GM12878 (cell line): ENCODE results near the gene LCLAT1. TPM values are rescaled to one million over a fixed set of nuclear protein-coding genes. Genes with fewer than 3 reads are reported as not detected.

ENCODE experiments used
- ATAC-seq: fragments of 200-7000 bp; cut with Tn5 transposase; 3 replicates; pipeline ENCODE4 v1.9.1; 2020; ENCODE audit warnings: mild to moderate bottlenecking, moderate library complexity
- BruUV-seq: library from RNA; stranded (reverse); fragments of 400-500 nt; replicated peaks from 2 replicates; lab custom pipeline; 2021; lab: Mats Ljungman, UMichigan
- CTCF ChIA-PET: fragments of 300-600 bp; sonication (Branson Sonifier 250); formaldehyde crosslinking; extraction: SDS; loops from one replicate; lab custom pipeline; 2021; ENCODE audit warnings: inconsistent platforms; lab: Yijun Ruan, JAX
- POLR2A ChIA-PET: fragments of 350-600 bp; formaldehyde crosslinking; extraction: SDS; loops from one replicate; lab custom pipeline; 2021; ENCODE audit warnings: inconsistent platforms; lab: Charles Lee
- RAD21 ChIA-PET: fragments of 300-600 bp; sonication (Branson Sonifier 250); formaldehyde crosslinking; loops from one replicate; lab custom pipeline; 2023; ENCODE audit warnings: antibody characterized with exemption; ENCODE audit not compliant: unreplicated experiment; lab: Charles Lee
- SMC1A ChIA-PET: fragments of 300-600 bp; sonication (Branson Sonifier 250); formaldehyde crosslinking; loops from one replicate; lab custom pipeline; 2023; ENCODE audit not compliant: unreplicated experiment, uncharacterized antibody; lab: Charles Lee
- DNase-seq: peaks from one replicate; pipeline ENCODE4 v3.0.0-alpha.2; 2011; ENCODE audit warnings: low read depth, low spot score
- FAIRE-seq: peaks from 3 replicates; lab custom pipeline; 2011; peaks lifted over from hg19 to GRCh38; lab: Jason Lieb, UNC
- H2AFZ ChIP-seq: 2 replicates; pipeline ENCODE4 v1.6.0; 2011; ENCODE audit warnings: low read depth, low read length, control low read depth; ENCODE audit not compliant: control insufficient read depth
- H3K27ac ChIP-seq: 2 replicates; pipeline ENCODE4 v1.5.1; 2011; ENCODE audit warnings: control low read depth; ENCODE audit not compliant: control insufficient read depth, insufficient read depth
- H3K27me3 ChIP-seq, 2 experiments: replicated peaks in 1 of 2; 2 replicates each; pipeline versions ENCODE4 v1.6.0 to v1.6.1; 2011; ENCODE audit warnings: low read length in 1 of 2; ENCODE audit not compliant: control insufficient read depth in 2 of 2, insufficient read depth in 2 of 2
- H3K36me3 ChIP-seq, 2 experiments: 2 replicates each; pipeline ENCODE4 v1.5.1; 2011; ENCODE audit warnings: low read length in 1 of 2; ENCODE audit not compliant: control insufficient read depth in 2 of 2, insufficient read depth in 2 of 2
- H3K4me1 ChIP-seq: 2 replicates; pipeline ENCODE4 v1.6.1; 2011; ENCODE audit warnings: mild to moderate bottlenecking, low read length, moderate library complexity, mixed read lengths; ENCODE audit not compliant: control insufficient read depth, insufficient read depth
- H3K4me2 ChIP-seq: 2 replicates; pipeline ENCODE4 v1.6.0; 2011; ENCODE audit warnings: control low read depth; ENCODE audit not compliant: control insufficient read depth, insufficient read depth
- H3K4me3 ChIP-seq: fragments of 200-600 bp; sonication (generic); 2 replicates; pipeline ENCODE4 v1.5.1; 2016
- H3K79me2 ChIP-seq: 2 replicates; pipeline ENCODE4 v1.6.0; 2011; ENCODE audit warnings: low read length; ENCODE audit not compliant: control insufficient read depth, insufficient read depth
- H3K9ac ChIP-seq: 2 replicates; pipeline ENCODE4 v1.8.0; 2011; ENCODE audit warnings: low read length, control low read depth, mixed read lengths; ENCODE audit not compliant: control insufficient read depth, insufficient read depth
- H3K9me3 ChIP-seq: replicated peaks from 3 replicates; pipeline ENCODE4 v1.5.1; 2011; ENCODE audit warnings: mild to moderate bottlenecking, low read length; ENCODE audit not compliant: control insufficient read depth, insufficient read depth
- H4K20me1 ChIP-seq: 2 replicates; pipeline ENCODE4 v1.6.0; 2011; ENCODE audit not compliant: control insufficient read depth, insufficient read depth
- ASH2L ChIP-seq: fragments of 300-600, 200-600 bp; sonication (generic); IDR thresholded peaks from 2 replicates; pipeline ENCODE4 v1.6.1; 2017; ENCODE audit warnings: low read depth, mild to moderate bottlenecking, borderline replicate concordance
- BCL11A ChIP-seq: IDR thresholded peaks from 2 replicates; pipeline ENCODE4 v1.6.1; 2011; ENCODE audit warnings: low read depth, low read length
- CEBPB ChIP-seq, 2 experiments: fragments of 150-350 bp in 1 of 2; IDR thresholded peaks; 2 replicates each; pipeline ENCODE4 v1.6.1; 2012 to 2014; ENCODE audit warnings: low read depth in 2 of 2, low read length in 2 of 2, borderline replicate concordance in 1 of 2, inconsistent platforms in 1 of 2
- ETV6 ChIP-seq, 2 experiments: fragments of 450-650 bp in 1 of 2; IDR thresholded peaks in 1 of 2; conservative IDR thresholded peaks in 1 of 2; 2 replicates each; pipeline ENCODE4 v1.6.1; 2014; ENCODE audit warnings: antibody characterized with exemption in 1 of 2, borderline replicate concordance in 1 of 2, low read depth in 1 of 2, mild to moderate bottlenecking in 1 of 2, moderate library complexity in 1 of 2
- FOXK2 ChIP-seq: fragments of 450-650 bp; IDR thresholded peaks from 2 replicates; pipeline ENCODE4 v1.6.1; 2017; ENCODE audit warnings: mild to moderate bottlenecking, moderate library complexity
- IKZF1 ChIP-seq: fragments of 450-650 bp; conservative IDR thresholded peaks from 2 replicates; pipeline ENCODE4 v1.6.1; 2017; ENCODE audit warnings: antibody characterized with exemption, mild to moderate bottlenecking
- LARP7 ChIP-seq: fragments of 450-650 bp; IDR thresholded peaks from 2 replicates; pipeline ENCODE4 v1.6.1; 2017; ENCODE audit warnings: mild to moderate bottlenecking
- PAX8 ChIP-seq: fragments of 450-650 bp; IDR thresholded peaks from 2 replicates; pipeline ENCODE4 v1.6.1; 2017; ENCODE audit warnings: mild to moderate bottlenecking, moderate library complexity
- RAD21 ChIP-seq: IDR thresholded peaks from 2 replicates; pipeline ENCODE4 v1.6.1; 2011; ENCODE audit warnings: mild to moderate bottlenecking, low read depth, low read length, moderate library complexity; ENCODE audit not compliant: insufficient read depth
- RAD51 ChIP-seq: fragments of 450-650 bp; IDR thresholded peaks from 2 replicates; pipeline ENCODE4 v1.6.1; 2016; ENCODE audit warnings: moderate library complexity, mild to moderate bottlenecking, inconsistent platforms
- RELB ChIP-seq: fragments of 450-650 bp; IDR thresholded peaks from 2 replicates; pipeline ENCODE4 v1.6.1; 2017; ENCODE audit warnings: low read depth, mild to moderate bottlenecking, moderate library complexity
- RUNX3 ChIP-seq: IDR thresholded peaks from 2 replicates; pipeline ENCODE4 v1.6.1; 2012; ENCODE audit warnings: low read length, inconsistent platforms
- SMAD5 ChIP-seq: IDR thresholded peaks from 2 replicates; pipeline ENCODE4 v1.6.1; 2016; ENCODE audit warnings: antibody characterized with exemption, low read depth
- SP1 ChIP-seq: IDR thresholded peaks from one replicate; pipeline ENCODE4 v1.6.1; 2011; ENCODE audit warnings: low read depth, low read length
- SREBF2 ChIP-seq: IDR thresholded peaks from 2 replicates; pipeline ENCODE4 v1.6.1; 2012; ENCODE audit warnings: mild to moderate bottlenecking, low read length
- TAF1 ChIP-seq: IDR thresholded peaks from 2 replicates; pipeline ENCODE4 v1.6.1; 2011; ENCODE audit warnings: mild to moderate bottlenecking, low read depth, low read length, borderline replicate concordance
- TBL1XR1 ChIP-seq: IDR thresholded peaks from 2 replicates; pipeline ENCODE4 v1.6.1; 2012; ENCODE audit warnings: low read depth, low read length, improper control_type of control experiment
- TCF7 ChIP-seq: IDR thresholded peaks from 2 replicates; pipeline ENCODE4 v1.6.1; 2014; ENCODE audit warnings: antibody characterized with exemption, borderline replicate concordance
- YY1 ChIP-seq: IDR thresholded peaks from 2 replicates; pipeline ENCODE4 v1.6.1; 2011; ENCODE audit warnings: low read depth, mild to moderate bottlenecking, low read length
- ZSCAN29 ChIP-seq: fragments of 450-650 bp; IDR thresholded peaks from 2 replicates; pipeline ENCODE4 v1.6.1; 2017; ENCODE audit warnings: mild to moderate bottlenecking, moderate library complexity
- WGBS: methylation state at CpG from one replicate; pipeline ENCODE4 v1.1.6; 2016; ENCODE audit warnings: low lambda C conversion rate; ENCODE audit not compliant: insufficient replicate concordance, insufficient coverage; ENCODE audit errors: missing lambda C conversion rate; 5-methylcytosine and 5-hydroxymethylcytosine counted together
- in situ Hi-C: fragments of 300-500 bp; cut with MboI; formaldehyde crosslinking; loops from 9 replicates; pipeline ENCODE4 v1.14.3; 2018; ENCODE audit warnings: mixed read lengths
- intact Hi-C: fragments of 100-400 bp; cut with micrococcal nuclease; formaldehyde crosslinking; loops from one replicate; pipeline ENCODE4 v1.14.2; 2022; ENCODE audit not compliant: unreplicated experiment
- polyA plus RNA-seq, 11 experiments: library from polyadenylated mRNA; depleted of rRNA in 4 of 11; unstranded in 6 of 11; stranded (reverse) in 5 of 11; fragments of >200 nt; fragmentation: Nextera tagmentation in 4 of 11; fragmentation: Illumina TruSeq in 1 of 11; extraction: Ambion mirVana in 4 of 11; extraction: Trizol in 1 of 11; gene quantifications; 1 replicate in 1 of 11; 2 replicates in 10 of 11; pipeline versions ENCODE4 v1.2.1 to v1.2.3, GENCODE V29; 2011 to 2016; ENCODE audit warnings: inconsistent platforms in 2 of 11, missing spikeins in 2 of 11, low read depth in 1 of 11
- total RNA-seq, 4 experiments: library from RNA; depleted of rRNA in 3 of 4; stranded (reverse); fragments of >200 nt in 3 of 4; fragmentation: Illumina TruSeq in 1 of 4; extraction: Trizol in 1 of 4; gene quantifications; 2 replicates each; pipeline versions ENCODE4 v1.2.1 to v1.2.3, GENCODE V29; 2013 to 2021

The LCLAT1 gene
- total and polyA plus RNA-seq, 10 of the 15 experiments (the other 5 are each of a cell fraction or from before 2014, with no cell fraction given): 8.1 to 33.0 (median 15.9) TPM

- intact Hi-C loops (loop anchor here (10.0 kb wide), 1 partner anchor 117 kb away; no protein-coding TSS in a partner anchor), in situ Hi-C loops (no loop called here)
- H3K36me3 ChIP-seq: no peaks in the 10 kb centered on the region; a peak in 1 of 4 replicates
- DNase-seq (no peak), FAIRE-seq (no peak), ATAC-seq (no peak)
- BruUV-seq: no TSS peak
- ChIA-PET RAD21 (interaction anchor here (0.8 to 1.1 kb wide), 2 partner anchors 10 kb away, joined by 3 to 5 read pairs; no protein-coding TSS in a partner anchor), CTCF (interaction anchor here (1.0 to 2.3 kb wide), 4 partner anchors 10 to 457 kb away, joined by 3 to 6 read pairs (median 5); no protein-coding TSS in a partner anchor), SMC1A (interaction anchor here (1.6 to 2.6 kb wide), 4 partner anchors 10 to 456 kb away, joined by 4 to 12 read pairs (median 8); no protein-coding TSS in a partner anchor), POLR2A (interaction anchor here (0.9 kb wide), 1 partner anchor 20 kb away, joined by 5 read pairs; no protein-coding TSS in a partner anchor)
- H3K9ac ChIP-seq: no peak overlapping the region
- H3K4me1 ChIP-seq: peaks cover 11% of the 10 kb centered on the region
- no peak overlapping the region for H3K4me3 ChIP-seq
- H3K27me3 ChIP-seq: no peaks in the 10 kb centered on the region
- H3K79me2 ChIP-seq: no peaks in the 10 kb centered on the region
- no peaks in the 10 kb centered on the region for H4K20me1 ChIP-seq
- 100% methylated on average over 5 of the region's 5 CpGs for WGBS
- no peak overlapping the region for H3K4me2 ChIP-seq
- no peaks in the 10 kb centered on the region for H3K9me3 ChIP-seq
- no peak overlapping the region for H2AFZ ChIP-seq
- no peak overlapping the region for H3K27ac ChIP-seq
- TF ChIP-seq RAD21: no peak
- TF ChIP-seq IKZF1: no peak
- no peak for TF ChIP-seq SMAD5
- no peak for TF ChIP-seq ASH2L
- no peak for TF ChIP-seq SREBF2
- no peak for TF ChIP-seq PAX8
- TF ChIP-seq ETV6 (conservative IDR thresholded peaks at IDR 0.05 in 1 of 2, IDR thresholded peaks at IDR 0.05 in 1 of 2; ENCODE audit: borderline replicate concordance in 1 of 2, low read depth in 1 of 2): no peak
- TF ChIP-seq RELB: no peak
- TF ChIP-seq TBL1XR1: no peak
- TF ChIP-seq YY1: no peak
- no peak for TF ChIP-seq ZSCAN29
- no peak for TF ChIP-seq CEBPB (IDR thresholded peaks at IDR 0.05; ENCODE audit: borderline replicate concordance in 1 of 2, low read depth in 2 of 2, low read length in 2 of 2)
- no peak for TF ChIP-seq TAF1
- TF ChIP-seq TCF7: no peak
- TF ChIP-seq RUNX3: no peak
- TF ChIP-seq RAD51: no peak
- no peak for TF ChIP-seq BCL11A
- TF ChIP-seq LARP7: no peak
- no peak for TF ChIP-seq SP1
- TF ChIP-seq FOXK2: no peak
Measured at GRCh38 chr2:30621836-30622235, 174.8 kb downstream of the LCLAT1 start.
